Measurements from ENCODE around the gene CFAP46.
"Not testable (repeated sequence)": the region's sequence is repeated elsewhere in the genome, so short reads cannot be mapped to it uniquely, and the experiment has no call there.

Gene CFAP46

GRCh38 chr10:132846631-132847415 lies 95.5 kb downstream of the CFAP46 start:
- no peak for DNase-seq (ENCODE audit: low read depth in 2 of 3, low spot score in 1 of 3)

GRCh38 chr10:132845780-132846595 lies 96.4 kb downstream of the CFAP46 start:
- DNase-seq (ENCODE audit: low read depth in 2 of 3, low spot score in 1 of 3), result no peak

- no peak for DNase-seq (ENCODE audit: low read depth in 2 of 3, low spot score in 1 of 3)
Observed at GRCh38 chr10:132845041-132845551, 97.3 kb downstream of the CFAP46 start.

- no peak for DNase-seq (ENCODE audit: low read depth in 2 of 3, low spot score in 1 of 3)
Observed at GRCh38 chr10:132844069-132844809, 98.1 kb downstream of the CFAP46 start.

- not testable (repeated sequence) for DNase-seq (ENCODE audit: low read depth in 2 of 3, low spot score in 1 of 3)
Observed at GRCh38 chr10:132843276-132843675, 99.1 kb downstream of the CFAP46 start.

- no peak for DNase-seq (ENCODE audit: low read depth in 2 of 3, low spot score in 1 of 3)
Observed at GRCh38 chr10:132842397-132842796, 100.0 kb downstream of the CFAP46 start.

GRCh38 chr10:132841615-132841975 lies 100.8 kb downstream of the CFAP46 start:
- no peak for DNase-seq (ENCODE audit: low read depth in 2 of 3, low spot score in 1 of 3)

GRCh38 chr10:132840698-132841614 lies 101.4 kb downstream of the CFAP46 start:
- DNase-seq (ENCODE audit: low read depth in 2 of 3, low spot score in 1 of 3), result no peak

GRCh38 chr10:132839061-132839460 lies 103.3 kb downstream of the CFAP46 start:
- no peak for DNase-seq (ENCODE audit: low read depth in 2 of 3, low spot score in 1 of 3)

- no peak for DNase-seq (ENCODE audit: low read depth in 2 of 3, low spot score in 1 of 3)
Observed at GRCh38 chr10:132838346-132838970, 103.9 kb downstream of the CFAP46 start.

- DNase-seq (ENCODE audit: low read depth in 2 of 3, low spot score in 1 of 3), result no peak
Observed at GRCh38 chr10:132837905-132838304, 104.5 kb downstream of the CFAP46 start.

GRCh38 chr10:132836832-132837540 lies 105.4 kb downstream of the CFAP46 start:
- peak in 1 of 3 donors; percentile 19 for DNase-seq (ENCODE audit: low read depth in 2 of 3, low spot score in 1 of 3)

- no peak for DNase-seq (ENCODE audit: low read depth in 2 of 3, low spot score in 1 of 3)
Observed at GRCh38 chr10:132836248-132836831, 106.0 kb downstream of the CFAP46 start.

- DNase-seq (ENCODE audit: low read depth in 2 of 3, low spot score in 1 of 3), result no peak
Observed at GRCh38 chr10:132835848-132836233, 106.5 kb downstream of the CFAP46 start.

- DNase-seq (ENCODE audit: low read depth in 2 of 3, low spot score in 1 of 3), result no peak
Observed at GRCh38 chr10:132834891-132835847, 107.2 kb downstream of the CFAP46 start.

GRCh38 chr10:132834311-132834761 lies 108.0 kb downstream of the CFAP46 start:
- DNase-seq (ENCODE audit: low read depth in 2 of 3, low spot score in 1 of 3), result no peak

GRCh38 chr10:132833421-132834111 lies 108.8 kb downstream of the CFAP46 start:
- no peak for DNase-seq (ENCODE audit: low read depth in 2 of 3, low spot score in 1 of 3)
